IMR-90 (cell line): Measurements from ENCODE around the gene UBD. TPM values are rescaled to one million over a fixed set of nuclear protein-coding genes. Genes with fewer than 3 reads are reported as not detected.

Source experiments
- ATAC-seq: fragments of 200-7000 bp; cut with Tn5 transposase; 2 replicates; pipeline ENCODE4 v1.9.1; 2020; ENCODE audit warnings: low read depth, mild to moderate bottlenecking, moderate library complexity
- BruUV-seq: library from RNA; stranded (reverse); fragments of 400-500 nt; replicated peaks from 2 replicates; lab custom pipeline; 2021; lab: Mats Ljungman, UMichigan
- CTCF ChIA-PET: fragments of 300-600 bp; formaldehyde crosslinking; extraction: SDS; loops from one replicate; lab custom pipeline; 2021; ENCODE audit warnings: antibody characterized with exemption; lab: Yijun Ruan, JAX
- POLR2A ChIA-PET: fragments of 300-600 bp; sonication (Branson Sonifier 250); formaldehyde crosslinking; loops from one replicate; lab custom pipeline; 2022; ENCODE audit warnings: antibody characterized with exemption; ENCODE audit not compliant: unreplicated experiment; lab: Charles Lee
- DNase-seq: peaks from one replicate; pipeline ENCODE4 v3.0.0; 2013
- H2AFZ ChIP-seq: replicated peaks from 2 replicates; pipeline ENCODE3; 2013; ENCODE audit warnings: low read length, mild to moderate bottlenecking; ENCODE audit not compliant: poor library complexity
- H2AK5ac ChIP-seq: 2 replicates; pipeline ENCODE4 v1.6.1; 2013; ENCODE audit warnings: low read depth, low read length, inconsistent platforms
- H2AK9ac ChIP-seq: replicated peaks from 2 replicates; pipeline ENCODE3; 2013; ENCODE audit warnings: mild to moderate bottlenecking, low read depth, low read length, moderate library complexity; ENCODE audit not compliant: poor library complexity
- H2BK120ac ChIP-seq: 2 replicates; pipeline ENCODE4 v1.6.1; 2013; ENCODE audit warnings: low read depth, low read length, inconsistent platforms
- H2BK15ac ChIP-seq: 3 replicates; pipeline ENCODE4 v1.6.1; 2013; ENCODE audit warnings: low read depth, low read length, inconsistent platforms
- H2BK20ac ChIP-seq: 2 replicates; pipeline ENCODE4 v1.6.1; 2013; ENCODE audit warnings: low read depth, mild to moderate bottlenecking, inconsistent platforms, low read length, moderate library complexity
- H2BK5ac ChIP-seq: 2 replicates; pipeline ENCODE4 v1.6.1; 2013; ENCODE audit warnings: mild to moderate bottlenecking, low read depth, low read length, inconsistent platforms; ENCODE audit not compliant: poor library complexity, severe bottlenecking
- H3K14ac ChIP-seq: replicated peaks from 2 replicates; pipeline ENCODE4 v1.6.1; 2013; ENCODE audit warnings: low read depth, low read length, inconsistent platforms
- H3K18ac ChIP-seq: 2 replicates; pipeline ENCODE4 v1.6.1; 2013; ENCODE audit warnings: low read depth, low read length, control low read depth
- H3K23ac ChIP-seq: 2 replicates; pipeline ENCODE4 v1.6.1; 2013; ENCODE audit warnings: low read depth, low read length, inconsistent platforms
- H3K27ac ChIP-seq: 2 replicates; pipeline ENCODE4 v1.5.1; 2013; ENCODE audit warnings: mild to moderate bottlenecking, control low read depth, low read length; ENCODE audit not compliant: insufficient read depth
- H3K27me3 ChIP-seq: 2 replicates; pipeline ENCODE4 v1.6.1; 2013; ENCODE audit warnings: low read length; ENCODE audit not compliant: control insufficient read depth, insufficient read depth
- H3K36me3 ChIP-seq: 2 replicates; pipeline ENCODE4 v1.6.1; 2013; ENCODE audit warnings: low read length, mixed read lengths; ENCODE audit not compliant: control insufficient read depth, insufficient read depth
- H3K4ac ChIP-seq: 2 replicates; pipeline ENCODE4 v1.6.1; 2013; ENCODE audit warnings: low read depth, low read length, inconsistent platforms
- H3K4me1 ChIP-seq: 2 replicates; pipeline ENCODE4 v1.6.1; 2013; ENCODE audit warnings: low read length, mixed read lengths; ENCODE audit not compliant: control insufficient read depth, insufficient read depth
- H3K4me2 ChIP-seq: 2 replicates; pipeline ENCODE4 v1.6.1; 2013; ENCODE audit warnings: low read depth, mild to moderate bottlenecking, control low read depth, low read length, moderate library complexity
- H3K4me3 ChIP-seq: 2 replicates; pipeline ENCODE4 v1.5.1; 2013; ENCODE audit warnings: low read depth, mild to moderate bottlenecking, control low read depth, low read length, moderate library complexity; ENCODE audit not compliant: insufficient read depth
- H3K56ac ChIP-seq: 2 replicates; pipeline ENCODE4 v1.6.1; 2013; ENCODE audit warnings: low read length, inconsistent platforms; ENCODE audit not compliant: insufficient read depth; ENCODE audit errors: extremely low read depth
- H3K79me1 ChIP-seq, 2 experiments: 2 replicates each; pipeline ENCODE4 v1.6.1; 2013; ENCODE audit warnings: low read length in 2 of 2, inconsistent platforms in 1 of 2, low read depth in 1 of 2
- H3K9ac ChIP-seq: 2 replicates; pipeline ENCODE4 v1.6.1; 2013; ENCODE audit warnings: low read depth, low read length, control low read depth
- H3K9me1 ChIP-seq: 2 replicates; pipeline ENCODE4 v1.6.1; 2013; ENCODE audit warnings: low read length, inconsistent platforms; ENCODE audit not compliant: insufficient read depth
- H3K9me3 ChIP-seq: 2 replicates; pipeline ENCODE4 v1.6.1; 2013; ENCODE audit warnings: low read length; ENCODE audit not compliant: control insufficient read depth, insufficient read depth
- H4K20me1 ChIP-seq: 2 replicates; pipeline ENCODE4 v1.6.1; 2013; ENCODE audit warnings: low read length, inconsistent platforms; ENCODE audit not compliant: insufficient read depth
- H4K5ac ChIP-seq: 2 replicates; pipeline ENCODE4 v1.6.1; 2013; ENCODE audit warnings: mild to moderate bottlenecking, low read depth, low read length, control low read depth
- H4K8ac ChIP-seq, 2 experiments: 2 replicates each; pipeline ENCODE4 v1.6.1; 2013; ENCODE audit warnings: low read depth in 2 of 2, low read length in 2 of 2, control low read depth in 1 of 2, inconsistent platforms in 1 of 2
- H4K91ac ChIP-seq: 2 replicates; pipeline ENCODE4 v1.6.1; 2013; ENCODE audit warnings: low read depth, low read length, inconsistent platforms; ENCODE audit not compliant: insufficient read depth
- BHLHE40 ChIP-seq: fragments of 150-350 bp; IDR thresholded peaks from 2 replicates; pipeline ENCODE4 v1.6.1; 2016; ENCODE audit warnings: mild to moderate bottlenecking, low read depth, low read length
- CEBPB ChIP-seq: IDR thresholded peaks from 2 replicates; pipeline ENCODE4 v1.6.1; 2012; ENCODE audit warnings: low read depth, low read length, improper control_type of control experiment
- CHD1 ChIP-seq: IDR thresholded peaks from 2 replicates; pipeline ENCODE4 v1.6.1; 2012; ENCODE audit warnings: low read depth, low read length, improper control_type of control experiment
- CTCF ChIP-seq: conservative IDR thresholded peaks from 2 replicates; pipeline ENCODE4 v1.5.1; 2012; ENCODE audit warnings: mild to moderate bottlenecking, low read depth, low read length, improper control_type of control experiment
- ELK1 ChIP-seq: fragments of 150-350 bp; IDR thresholded peaks from 2 replicates; pipeline ENCODE4 v1.6.1; 2016; ENCODE audit warnings: low read depth, mild to moderate bottlenecking, low read length, moderate library complexity, borderline replicate concordance
- FOS ChIP-seq: fragments of 150-350 bp; IDR thresholded peaks from 2 replicates; pipeline ENCODE4 v1.6.1; 2016; ENCODE audit warnings: low read depth, low read length
- MAFK ChIP-seq: IDR thresholded peaks from 2 replicates; pipeline ENCODE4 v1.6.1; 2012; ENCODE audit warnings: low read depth, low read length, improper control_type of control experiment
- MAZ ChIP-seq: IDR thresholded peaks from 2 replicates; pipeline ENCODE4 v1.6.1; 2012; ENCODE audit warnings: low read depth, mild to moderate bottlenecking, low read length, improper control_type of control experiment, moderate library complexity, borderline replicate concordance
- MXI1 ChIP-seq: IDR thresholded peaks from 2 replicates; pipeline ENCODE4 v1.6.1; 2012; ENCODE audit warnings: low read depth, mild to moderate bottlenecking, low read length, moderate library complexity, borderline replicate concordance
- NFE2L2 ChIP-seq: fragments of 150-350 bp; IDR thresholded peaks from 2 replicates; pipeline ENCODE4 v1.6.1; 2016; ENCODE audit warnings: low read depth, mild to moderate bottlenecking, low read length
- POLR2A ChIP-seq: IDR thresholded peaks from 2 replicates; pipeline ENCODE4 v1.6.1; 2012; ENCODE audit warnings: mild to moderate bottlenecking, low read depth, low read length
- RAD21 ChIP-seq: IDR thresholded peaks from 2 replicates; pipeline ENCODE4 v1.6.1; 2012; ENCODE audit warnings: low read length, improper control_type of control experiment
- RCOR1 ChIP-seq: IDR thresholded peaks from 2 replicates; pipeline ENCODE4 v1.6.1; 2012; ENCODE audit warnings: mild to moderate bottlenecking, low read length, improper control_type of control experiment; ENCODE audit not compliant: insufficient replicate concordance
- RFX5 ChIP-seq: IDR thresholded peaks from 2 replicates; pipeline ENCODE4 v1.8.0; 2012; ENCODE audit warnings: low read depth, mild to moderate bottlenecking, low read length, moderate library complexity
- SMC3 ChIP-seq: fragments of 150-350 bp; IDR thresholded peaks from 2 replicates; pipeline ENCODE4 v1.6.1; 2016; ENCODE audit warnings: low read depth, mild to moderate bottlenecking, antibody characterized with exemption, low read length, moderate library complexity
- USF2 ChIP-seq: fragments of 150-350 bp; IDR thresholded peaks from 2 replicates; pipeline ENCODE4 v1.6.1; 2017; ENCODE audit warnings: mild to moderate bottlenecking, antibody characterized with exemption, low read length, low read depth
- WGBS, 2 experiments: methylation state at CpG; one replicate each; pipeline versions ENCODE4 v1.1.5 to v1.1.7; 2013; ENCODE audit warnings: missing lambda C conversion rate in 2 of 2; ENCODE audit not compliant: insufficient read length in 1 of 2; ENCODE audit errors: extremely low coverage in 2 of 2; 5-methylcytosine and 5-hydroxymethylcytosine counted together
- dilution Hi-C: fragments of 300-500 bp; cut with HindIII; formaldehyde crosslinking; loops from one replicate; pipeline ENCODE4 v1.14.3; 2018; ENCODE audit warnings: low sequenced_read_pairs; ENCODE audit not compliant: unreplicated experiment
- in situ Hi-C: fragments of 300-500 bp; cut with MboI; formaldehyde crosslinking; loops from 3 replicates; pipeline ENCODE4 v1.14.3; 2019; ENCODE audit warnings: low sequenced_read_pairs, inconsistent platforms, mixed read lengths
- intact Hi-C: fragments of 100-400 bp; cut with micrococcal nuclease; formaldehyde crosslinking; loops from 2 replicates; pipeline ENCODE4 v1.10.0; 2022
- polyA plus RNA-seq, 3 experiments: library from polyadenylated mRNA; depleted of rRNA; stranded (reverse); fragments of >200 nt; gene quantifications; 2 replicates each; pipeline ENCODE4 v1.2.3, GENCODE V29; 2012; ENCODE audit warnings: low replicate concordance in 1 of 3
- total RNA-seq: library from RNA; depleted of rRNA; stranded (reverse); fragments of >200 nt; gene quantifications from 2 replicates; pipeline ENCODE4 v1.2.3, GENCODE V29; 2012

Gene UBD
- total and polyA plus RNA-seq, 2 of the 4 experiments (the other 2 are of a cell fraction): not detected

- H4K8ac ChIP-seq: no peak overlapping the region
- H3K23ac ChIP-seq: no peak overlapping the region
- H2AFZ ChIP-seq: no peak overlapping the region
- no peak overlapping the region for H2AK5ac ChIP-seq
- no peaks in the 10 kb centered on the region for H3K9me1 ChIP-seq
- no peak overlapping the region for H3K18ac ChIP-seq
- in situ Hi-C loops (no loop called here), intact Hi-C loops (no loop called here), dilution Hi-C loops (no loop called here)
- TF ChIP-seq RAD21 (no peak), USF2 (no peak), POLR2A (no peak), BHLHE40 (no peak), FOS (no peak), CTCF (no peak), CEBPB (no peak), RFX5 (no peak), CHD1 (no peak), MAFK (no peak), NFE2L2 (no peak), ELK1 (no peak), MXI1 (no peak), RCOR1 (no peak), MAZ (no peak), SMC3 (no peak)
- no peak overlapping the region for H3K14ac ChIP-seq
- H3K27ac ChIP-seq: no peak overlapping the region
- no peak overlapping the region for H3K4me2 ChIP-seq
- no peak overlapping the region for H2BK120ac ChIP-seq
- H3K9ac ChIP-seq: no peak overlapping the region
- no peak overlapping the region for H3K4ac ChIP-seq
- ATAC-seq (no peak), DNase-seq (no peak)
- BruUV-seq: no TSS peak
- H3K9me3 ChIP-seq: peaks cover 8% of the 10 kb centered on the region; the same call in 1 of the 2 replicates
- WGBS, 2 experiments: no CpG with 5 or more reads among the region's 5 CpGs
- no peaks in the 10 kb centered on the region for H4K20me1 ChIP-seq
- no peak overlapping the region for H3K56ac ChIP-seq
- POLR2A ChIA-PET: no interaction called here
- H2AK9ac ChIP-seq: no peak overlapping the region
- CTCF ChIA-PET: no interaction called here
- H3K4me1 ChIP-seq: no peaks in the 10 kb centered on the region
- H3K36me3 ChIP-seq: no peaks in the 10 kb centered on the region
- H3K27me3 ChIP-seq: no peaks in the 10 kb centered on the region
- H3K4me3 ChIP-seq: no peak overlapping the region
- H2BK20ac ChIP-seq: no peak overlapping the region
- no peak overlapping the region for H4K91ac ChIP-seq
- H4K5ac ChIP-seq: no peak overlapping the region
- H3K79me1 ChIP-seq: no peaks in the 10 kb centered on the region
- H2BK5ac ChIP-seq: no peak overlapping the region
- H2BK15ac ChIP-seq: no peak overlapping the region
Measured at GRCh38 chr6:29507319-29507718, 52.2 kb downstream of the UBD start.
